Measurements from ENCODE around the gene CXCR4.

Gene CXCR4

DNA sequence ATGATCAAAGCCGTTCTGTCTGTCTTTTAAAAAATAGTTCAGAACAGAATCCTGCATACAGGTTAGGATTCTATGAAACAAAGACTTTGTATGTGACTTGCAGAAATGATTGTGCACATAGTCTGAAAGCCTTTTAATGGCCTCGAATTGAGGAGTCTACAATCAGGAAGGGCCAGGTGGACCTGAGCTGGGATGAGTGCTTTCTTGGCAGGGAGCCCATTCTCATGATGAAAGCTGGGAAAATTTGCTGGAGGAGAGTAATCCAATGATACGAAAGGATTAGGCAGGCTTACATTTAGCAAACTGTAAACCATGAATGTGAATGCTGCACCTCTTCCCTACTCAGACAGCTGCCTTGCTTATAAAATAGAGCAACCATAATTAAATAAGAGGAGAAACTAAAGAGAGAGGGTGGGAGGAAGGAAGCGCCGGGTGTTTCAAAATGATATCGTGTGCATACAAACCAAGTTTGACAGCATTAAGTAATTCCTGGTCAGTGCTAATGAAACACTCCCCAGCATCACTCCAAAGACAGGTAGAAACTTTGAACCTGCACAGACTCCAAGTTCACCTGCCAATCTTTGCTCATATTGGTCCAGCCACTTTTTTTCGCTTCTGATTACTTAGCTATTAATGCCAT lies 23.7 kb upstream of the CXCR4 start:
- no peak for TF ChIP-seq EZH2phosphoT487 (IDR thresholded peaks at IDR 0.05; ENCODE audit: borderline replicate concordance, low read length)
- TF ChIP-seq, protein P1, sequence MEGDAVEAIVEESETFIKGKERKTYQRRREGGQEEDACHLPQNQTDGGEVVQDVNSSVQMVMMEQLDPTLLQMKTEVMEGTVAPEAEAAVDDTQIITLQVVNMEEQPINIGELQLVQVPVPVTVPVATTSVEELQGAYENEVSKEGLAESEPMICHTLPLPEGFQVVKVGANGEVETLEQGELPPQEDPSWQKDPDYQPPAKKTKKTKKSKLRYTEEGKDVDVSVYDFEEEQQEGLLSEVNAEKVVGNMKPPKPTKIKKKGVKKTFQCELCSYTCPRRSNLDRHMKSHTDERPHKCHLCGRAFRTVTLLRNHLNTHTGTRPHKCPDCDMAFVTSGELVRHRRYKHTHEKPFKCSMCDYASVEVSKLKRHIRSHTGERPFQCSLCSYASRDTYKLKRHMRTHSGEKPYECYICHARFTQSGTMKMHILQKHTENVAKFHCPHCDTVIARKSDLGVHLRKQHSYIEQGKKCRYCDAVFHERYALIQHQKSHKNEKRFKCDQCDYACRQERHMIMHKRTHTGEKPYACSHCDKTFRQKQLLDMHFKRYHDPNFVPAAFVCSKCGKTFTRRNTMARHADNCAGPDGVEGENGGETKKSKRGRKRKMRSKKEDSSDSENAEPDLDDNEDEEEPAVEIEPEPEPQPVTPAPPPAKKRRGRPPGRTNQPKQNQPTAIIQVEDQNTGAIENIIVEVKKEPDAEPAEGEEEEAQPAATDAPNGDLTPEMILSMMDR (IDR thresholded peaks at IDR 0.05; ENCODE audit: low read depth, low read length, poor library complexity, severe bottlenecking): no peak
- no peak overlapping the region for H3K4me3 ChIP-seq (ENCODE audit: low read length)
- no peaks in the 10 kb centered on the region for H3K9me3 ChIP-seq (ENCODE audit: control insufficient read depth, insufficient read depth, low read length)
- H3K79me2 ChIP-seq (ENCODE audit: control insufficient read depth, low read length): no peaks in the 10 kb centered on the region
- no peaks in the 10 kb centered on the region for H3K36me3 ChIP-seq (ENCODE audit: control insufficient read depth, low read length)
- peaks cover 59% of the 10 kb centered on the region for H3K4me1 ChIP-seq (ENCODE audit: control insufficient read depth, low read length)
- H3K4me2 ChIP-seq (ENCODE audit: low read length): peak overlapping the region; percentile 42
- H3K9me2 ChIP-seq (replicated peaks; ENCODE audit: control insufficient read depth, low read length): no peaks in the 10 kb centered on the region
- peaks cover 8% of the 10 kb centered on the region for H3F3A ChIP-seq (ENCODE audit: control insufficient read depth, insufficient read depth)
- H4K20me1 ChIP-seq (ENCODE audit: control insufficient read depth, insufficient read depth, low read depth, low read length): no peaks in the 10 kb centered on the region
- no peak overlapping the region for H3K27ac ChIP-seq (ENCODE audit: low read depth, low read length)
- H3K27me3 ChIP-seq (ENCODE audit: control insufficient read depth, low read length): no peaks in the 10 kb centered on the region

- H3K4me1 ChIP-seq (ENCODE audit: control insufficient read depth, low read length): peaks cover 79% of the 10 kb centered on the region
- H3K27ac ChIP-seq (ENCODE audit: low read depth, low read length): no peak overlapping the region
- H3K4me3 ChIP-seq (ENCODE audit: low read length): no peak overlapping the region
- peak overlapping the region; percentile 33 for H3K4me2 ChIP-seq (ENCODE audit: low read length)
- no peaks in the 10 kb centered on the region for H3K9me2 ChIP-seq (replicated peaks; ENCODE audit: control insufficient read depth, low read length)
- H4K20me1 ChIP-seq (ENCODE audit: control insufficient read depth, insufficient read depth, low read depth, low read length): no peaks in the 10 kb centered on the region
- H3K27me3 ChIP-seq (ENCODE audit: control insufficient read depth, low read length): no peaks in the 10 kb centered on the region
- no peaks in the 10 kb centered on the region for H3K9me3 ChIP-seq (ENCODE audit: control insufficient read depth, insufficient read depth, low read length)
- peaks cover 28% of the 10 kb centered on the region for H3F3A ChIP-seq (ENCODE audit: control insufficient read depth, insufficient read depth)
- TF ChIP-seq, protein P1 (IDR thresholded peaks at IDR 0.05; ENCODE audit: low read depth, low read length, poor library complexity, severe bottlenecking): no peak
- no peak for TF ChIP-seq EZH2phosphoT487 (IDR thresholded peaks at IDR 0.05; ENCODE audit: borderline replicate concordance, low read length)
- no peaks in the 10 kb centered on the region for H3K36me3 ChIP-seq (ENCODE audit: control insufficient read depth, low read length)
- no peaks in the 10 kb centered on the region for H3K79me2 ChIP-seq (ENCODE audit: control insufficient read depth, low read length)
Measured at GRCh38 chr2:136139631-136140030, 21.7 kb upstream of the CXCR4 start.

DNA sequence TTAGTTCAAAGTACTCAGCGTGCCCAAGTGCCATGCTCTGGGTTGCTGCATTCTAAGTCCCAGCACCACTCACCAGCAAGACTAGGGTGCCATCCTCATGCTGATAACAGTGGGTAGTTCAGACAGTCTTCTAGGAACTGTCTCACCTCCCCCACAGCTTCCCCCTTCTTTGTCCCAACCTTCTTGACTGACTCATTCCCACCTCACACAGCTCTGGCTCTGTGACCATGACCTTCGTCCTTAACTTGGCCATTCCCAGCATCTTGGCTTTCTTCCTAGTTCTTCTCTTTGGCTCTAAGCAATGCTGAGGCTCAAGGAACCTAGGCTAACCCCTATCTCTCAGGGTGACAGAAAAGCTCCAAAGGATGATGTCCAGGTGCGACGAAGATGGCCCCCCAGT lies 20.0 kb upstream of the CXCR4 start:
- no peaks in the 10 kb centered on the region for H3K27me3 ChIP-seq (ENCODE audit: control insufficient read depth, low read length)
- TF ChIP-seq, protein P1 (IDR thresholded peaks at IDR 0.05; ENCODE audit: low read depth, low read length, poor library complexity, severe bottlenecking): no peak
- TF ChIP-seq EZH2phosphoT487 (IDR thresholded peaks at IDR 0.05; ENCODE audit: borderline replicate concordance, low read length): no peak
- H3K4me3 ChIP-seq (ENCODE audit: low read length): peak overlapping the region; percentile 58; the same call in 1 of the 2 replicates
- H3F3A ChIP-seq (ENCODE audit: control insufficient read depth, insufficient read depth): peaks cover 40% of the 10 kb centered on the region
- no peaks in the 10 kb centered on the region for H3K79me2 ChIP-seq (ENCODE audit: control insufficient read depth, low read length)
- no peaks in the 10 kb centered on the region for H3K9me3 ChIP-seq (ENCODE audit: control insufficient read depth, insufficient read depth, low read length)
- peak overlapping the region; percentile 86 for H3K4me2 ChIP-seq (ENCODE audit: low read length)
- H3K4me1 ChIP-seq (ENCODE audit: control insufficient read depth, low read length): peaks cover 95% of the 10 kb centered on the region
- H4K20me1 ChIP-seq (ENCODE audit: control insufficient read depth, insufficient read depth, low read depth, low read length): no peaks in the 10 kb centered on the region
- H3K27ac ChIP-seq (ENCODE audit: low read depth, low read length): peak overlapping the region; percentile 92
- no peaks in the 10 kb centered on the region for H3K36me3 ChIP-seq (ENCODE audit: control insufficient read depth, low read length)
- H3K9me2 ChIP-seq (replicated peaks; ENCODE audit: control insufficient read depth, low read length): no peaks in the 10 kb centered on the region

Data from DOHH2 (cell line).